Kidney tubule cell (primary cell): Measurements from ENCODE around the gene GNG7.
"Not testable (repeated sequence)": the region's sequence is repeated elsewhere in the genome, so short reads cannot be mapped to it uniquely, and the experiment has no call there.

ENCODE experiments used
- DNase-seq: peaks from one replicate; pipeline ENCODE4 v3.0.0-alpha.2; 2018; ENCODE audit warnings: low spot score

Gene GNG7

GRCh38 chr19:2550431-2551171, 151.9 kb downstream of the GNG7 start:
- DNase-seq: no peak

GRCh38 chr19:2549701-2550191, 152.7 kb downstream of the GNG7 start:
- DNase-seq: peak; percentile 66

- DNase-seq: no peak
Measured at GRCh38 chr19:2548966-2549365, 153.5 kb downstream of the GNG7 start.

GRCh38 chr19:2547721-2548120, 154.8 kb downstream of the GNG7 start:
- no peak for DNase-seq

GRCh38 chr19:2547033-2547680, 155.3 kb downstream of the GNG7 start:
- DNase-seq: no peak

GRCh38 chr19:2546128-2547032, 156.1 kb downstream of the GNG7 start:
- peak; percentile 61 for DNase-seq

- not testable (repeated sequence) for DNase-seq
Measured at GRCh38 chr19:2545416-2546127, 156.9 kb downstream of the GNG7 start.

GRCh38 chr19:2544576-2545415, 157.7 kb downstream of the GNG7 start:
- no peak for DNase-seq

GRCh38 chr19:2543463-2544442, 158.7 kb downstream of the GNG7 start:
- peak; percentile 98 for DNase-seq

GRCh38 chr19:2543072-2543462, 159.4 kb downstream of the GNG7 start:
- peak; percentile 45 for DNase-seq

- DNase-seq: peak; percentile 41
Measured at GRCh38 chr19:2542341-2543069, 160.0 kb downstream of the GNG7 start.

- peak; percentile 99 for DNase-seq
Measured at GRCh38 chr19:2540646-2541454, 161.6 kb downstream of the GNG7 start.

- no peak for DNase-seq
Measured at GRCh38 chr19:2540251-2540645, 162.2 kb downstream of the GNG7 start.

- DNase-seq: no peak
Measured at GRCh38 chr19:2538096-2538757, 164.3 kb downstream of the GNG7 start.

- DNase-seq: not testable (repeated sequence)
Measured at GRCh38 chr19:2537584-2537983, 164.9 kb downstream of the GNG7 start.

- DNase-seq: no peak
Measured at GRCh38 chr19:2536461-2536860, 166.0 kb downstream of the GNG7 start.

- DNase-seq: no peak
Measured at GRCh38 chr19:2534423-2535013, 168.0 kb downstream of the GNG7 start.
